Testis (tissue), 3 donors: Measurements from ENCODE around the gene GRID1. TPM values are rescaled to one million over a fixed set of nuclear protein-coding genes. Genes with fewer than 3 reads are reported as not detected.

Experiments
- DNase-seq: peaks from one replicate; pipeline ENCODE4 v3.0.0-alpha.2; 2019
- H3K27ac ChIP-seq, 2 donors: fragments of 200-600 bp; sonication (generic); one replicate each; pipeline ENCODE4 v1.5.1; 2019
- H3K27me3 ChIP-seq: fragments of 200-600 bp; sonication (generic); one replicate; pipeline ENCODE4 v1.5.1; 2019
- H3K36me3 ChIP-seq: fragments of 200-600 bp; sonication (generic); one replicate; pipeline ENCODE4 v1.5.1; 2017; ENCODE audit warnings: low read depth; ENCODE audit errors: missing control alignments
- H3K4me1 ChIP-seq: fragments of 200-600 bp; sonication (generic); one replicate; pipeline ENCODE4 v1.5.1; 2019
- H3K4me3 ChIP-seq, 2 donors: fragments of 200-600 bp; sonication (generic); one replicate each; pipeline ENCODE4 v1.5.1; 2017 to 2019
- H3K9me3 ChIP-seq: fragments of 200-600 bp; sonication (generic); one replicate; pipeline ENCODE4 v1.5.1; 2017
- POLR2A ChIP-seq: fragments of 450-650 bp; IDR thresholded peaks from one replicate; pipeline ENCODE4 v1.6.1; 2017; ENCODE audit warnings: antibody characterized with exemption, mild to moderate bottlenecking, moderate library complexity
- WGBS, 2 donors: methylation state at CpG; one replicate each; pipeline ENCODE4 v1.1.5; 2018; 5-methylcytosine and 5-hydroxymethylcytosine counted together
- intact Hi-C: fragments of 100-400 bp; cut with DNase I; formaldehyde crosslinking; loops from one replicate; pipeline ENCODE4 v1.15.1; 2023; ENCODE audit warnings: low total_unique reads
- polyA plus RNA-seq: library from polyadenylated mRNA; stranded (reverse); fragments of 350-450 nt; fragmentation: Illumina TruSeq; extraction: RNeasy Lipid Tissue Mini Kit (QIAGEN cat#74804); gene quantifications from one replicate; pipeline ENCODE4 v1.2.3, GENCODE V29; 2014; ENCODE audit warnings: low read depth, low replicate concordance; ENCODE audit not compliant: insufficient read depth
- total RNA-seq, 2 donors: library from RNA; depleted of rRNA; stranded (reverse); fragments of >200 nt; gene quantifications; one replicate each; pipeline ENCODE4 v1.2.3, GENCODE V29; 2016
- TF ChIP-seq, protein P1 (sequence below), 3 experiments: fragments of 450-650 bp in 2 of 3; fragments of 200-600 bp in 1 of 3; sonication (generic) in 1 of 3; IDR thresholded peaks; one replicate each; pipeline ENCODE4 v1.5.1; 2016 to 2019; ENCODE audit warnings: antibody characterized with exemption in 3 of 3, mild to moderate bottlenecking in 2 of 3, moderate library complexity in 1 of 3

The GRID1 gene
- total and polyA plus RNA-seq, 3 donors from 2014 or later, result 7.4 to 16.7 (median 8.1) TPM

- 96% methylated on average over 11 to 18 of the region's 18 CpGs for WGBS, 2 donors
- H3K9me3 ChIP-seq, result no peaks in the 10 kb centered on the region
- H3K27ac ChIP-seq, result no peak overlapping the region
- TF ChIP-seq, protein P1, sequence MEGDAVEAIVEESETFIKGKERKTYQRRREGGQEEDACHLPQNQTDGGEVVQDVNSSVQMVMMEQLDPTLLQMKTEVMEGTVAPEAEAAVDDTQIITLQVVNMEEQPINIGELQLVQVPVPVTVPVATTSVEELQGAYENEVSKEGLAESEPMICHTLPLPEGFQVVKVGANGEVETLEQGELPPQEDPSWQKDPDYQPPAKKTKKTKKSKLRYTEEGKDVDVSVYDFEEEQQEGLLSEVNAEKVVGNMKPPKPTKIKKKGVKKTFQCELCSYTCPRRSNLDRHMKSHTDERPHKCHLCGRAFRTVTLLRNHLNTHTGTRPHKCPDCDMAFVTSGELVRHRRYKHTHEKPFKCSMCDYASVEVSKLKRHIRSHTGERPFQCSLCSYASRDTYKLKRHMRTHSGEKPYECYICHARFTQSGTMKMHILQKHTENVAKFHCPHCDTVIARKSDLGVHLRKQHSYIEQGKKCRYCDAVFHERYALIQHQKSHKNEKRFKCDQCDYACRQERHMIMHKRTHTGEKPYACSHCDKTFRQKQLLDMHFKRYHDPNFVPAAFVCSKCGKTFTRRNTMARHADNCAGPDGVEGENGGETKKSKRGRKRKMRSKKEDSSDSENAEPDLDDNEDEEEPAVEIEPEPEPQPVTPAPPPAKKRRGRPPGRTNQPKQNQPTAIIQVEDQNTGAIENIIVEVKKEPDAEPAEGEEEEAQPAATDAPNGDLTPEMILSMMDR (IDR thresholded peaks at IDR 0.05), result no peak
- no peak for TF ChIP-seq POLR2A
- no peak overlapping the region for H3K4me3 ChIP-seq
- no peaks in the 10 kb centered on the region for H3K36me3 ChIP-seq
- no peaks in the 10 kb centered on the region for H3K27me3 ChIP-seq
- no peak for DNase-seq
- intact Hi-C loops, result no loop called here
- no peaks in the 10 kb centered on the region for H3K4me1 ChIP-seq
Measured at GRCh38 chr10:86353506-86354485, 12.8 kb downstream of the GRID1 start.

- DNase-seq, result no peak
- WGBS, 2 donors, result 80 to 94% methylated on average over 2 to 6 of the region's 6 CpGs
- H3K4me3 ChIP-seq, result no peak overlapping the region
- H3K27me3 ChIP-seq, result no peaks in the 10 kb centered on the region
- no peaks in the 10 kb centered on the region for H3K4me1 ChIP-seq
- TF ChIP-seq POLR2A, result no peak
- TF ChIP-seq, protein P1 (IDR thresholded peaks at IDR 0.05), result no peak
- no peaks in the 10 kb centered on the region for H3K36me3 ChIP-seq
- no peak overlapping the region for H3K27ac ChIP-seq
- no peaks in the 10 kb centered on the region for H3K9me3 ChIP-seq
- intact Hi-C loops, result no loop called here
Measured at GRCh38 chr10:86350897-86351296, 15.7 kb downstream of the GRID1 start.

DNA sequence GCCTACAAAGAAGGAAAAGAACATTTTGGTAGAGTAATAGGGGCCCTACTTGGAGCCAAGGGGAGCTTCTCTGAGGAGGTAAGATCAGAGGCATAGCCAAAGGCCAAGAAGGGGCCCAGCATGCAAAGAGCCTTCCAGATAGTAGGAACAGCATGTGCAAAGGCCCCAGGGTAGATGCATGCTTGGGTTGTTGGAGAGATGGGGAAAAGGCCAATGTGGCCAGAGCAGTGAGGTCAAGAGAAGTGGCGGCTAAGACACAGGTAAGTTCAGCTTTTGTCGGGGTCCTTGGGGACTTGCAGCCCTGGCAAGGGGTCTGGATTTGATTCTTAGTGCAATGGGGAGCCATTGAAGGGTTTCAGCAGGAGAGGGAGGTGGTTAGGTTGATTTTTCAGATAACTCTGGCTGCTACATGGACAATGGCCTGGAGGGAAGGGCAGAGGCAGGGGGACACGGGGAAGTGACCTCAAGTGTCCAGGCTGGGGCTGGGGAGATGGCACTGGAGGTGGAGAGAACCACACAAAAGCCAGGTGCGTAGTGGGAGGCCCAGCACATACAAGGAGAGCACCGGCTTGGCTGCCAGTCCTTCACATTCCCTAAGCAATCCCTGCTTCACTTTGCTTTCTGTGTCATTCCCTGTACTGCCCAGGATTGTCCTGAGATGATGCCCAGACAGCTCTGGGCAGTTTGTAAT lies 16.5 kb downstream of the GRID1 start:
- DNase-seq, result no peak
- Histone ChIP-seq H3K4me3 (no peak overlapping the region), H3K9me3 (no peaks in the 10 kb centered on the region), H3K27ac (no peak overlapping the region), H3K27me3 (no peaks in the 10 kb centered on the region), H3K4me1 (no peaks in the 10 kb centered on the region), H3K36me3 (no peaks in the 10 kb centered on the region)
- 91 to 94% methylated on average over 5 of the region's 5 CpGs for WGBS, 2 donors
- TF ChIP-seq, protein P1 (IDR thresholded peaks at IDR 0.05), result no peak
- no peak for TF ChIP-seq POLR2A
- intact Hi-C loops, result no loop called here

DNA sequence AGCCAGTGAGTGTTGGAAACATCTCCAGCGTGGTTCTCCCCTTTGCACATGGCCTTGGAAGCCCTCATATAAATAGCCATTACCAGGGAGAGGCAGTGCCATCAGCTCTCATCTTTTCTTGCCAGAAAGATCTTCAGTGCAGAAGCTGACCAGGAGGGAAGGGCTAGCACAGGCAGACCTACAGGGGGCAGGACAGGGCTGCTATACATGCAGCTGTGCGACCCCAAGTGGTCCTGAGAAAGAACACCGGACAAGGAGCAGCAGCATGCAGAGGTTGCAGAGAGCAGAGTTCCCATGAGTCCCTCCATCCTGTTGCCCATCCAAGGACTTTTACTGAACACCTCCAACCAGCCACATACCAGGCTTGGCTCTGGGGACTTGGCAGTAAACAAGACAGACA lies 17.1 kb downstream of the GRID1 start:
- Histone ChIP-seq H3K27ac (no peak overlapping the region), H3K9me3 (no peaks in the 10 kb centered on the region), H3K36me3 (no peaks in the 10 kb centered on the region), H3K27me3 (no peaks in the 10 kb centered on the region), H3K4me3 (no peak overlapping the region), H3K4me1 (no peaks in the 10 kb centered on the region)
- no peak for TF ChIP-seq POLR2A
- TF ChIP-seq, protein P1 (IDR thresholded peaks at IDR 0.05), result no peak
- 49 to 65% methylated on average over 3 of the region's 3 CpGs for WGBS, 2 donors
- intact Hi-C loops, result no loop called here
- no peak for DNase-seq
